Skeletal muscle tissue (tissue), 4 donors: ENCODE measurements around the gene GFRA4. TPM values are rescaled to one million over a fixed set of nuclear protein-coding genes. Genes with fewer than 3 reads are reported as not detected.

Experiments
- H3K27ac ChIP-seq: one replicate; pipeline ENCODE4 v1.7.0; 2013; ENCODE audit warnings: mild to moderate bottlenecking, low read depth, low read length, inconsistent platforms
- H3K27me3 ChIP-seq, 3 donors: one replicate each; pipeline ENCODE4 v1.7.0; 2013; ENCODE audit warnings: low read length in 3 of 3; ENCODE audit not compliant: control insufficient read depth in 3 of 3, insufficient read depth in 3 of 3
- H3K36me3 ChIP-seq, 3 donors: one replicate each; pipeline ENCODE4 v1.7.0; 2013; ENCODE audit warnings: low read length in 3 of 3; ENCODE audit not compliant: control insufficient read depth in 3 of 3, insufficient read depth in 3 of 3
- H3K4me1 ChIP-seq, 3 donors: one replicate each; pipeline ENCODE4 v1.7.0; 2013; ENCODE audit warnings: low read length in 3 of 3, mild to moderate bottlenecking in 3 of 3; ENCODE audit not compliant: control insufficient read depth in 3 of 3, insufficient read depth in 3 of 3
- H3K4me3 ChIP-seq, 3 donors: one replicate each; pipeline ENCODE4 v1.7.0; 2013; ENCODE audit warnings: low read length in 3 of 3
- H3K9ac ChIP-seq, 3 donors: one replicate each; pipeline ENCODE4 v1.7.0; 2013; ENCODE audit warnings: low read length in 3 of 3, mild to moderate bottlenecking in 3 of 3, moderate library complexity in 2 of 3, low read depth in 1 of 3
- H3K9me3 ChIP-seq, 3 donors: one replicate each; pipeline ENCODE4 v1.7.0; 2013; ENCODE audit warnings: low read length in 3 of 3; ENCODE audit not compliant: control insufficient read depth in 3 of 3
- total RNA-seq: library from RNA; depleted of rRNA; stranded (reverse); fragments of >200 nt; gene quantifications from one replicate; pipeline ENCODE4 v1.2.3, GENCODE V29; 2014
- donor health status: Osteomylitis.

Gene GFRA4
- total RNA-seq, 1 donor from 2014 or later = not detected

GRCh38 chr20:3677733-3678132 is 14.5 kb upstream of the GFRA4 start:
- Histone ChIP-seq H3K4me3 (no peak overlapping the region), H3K36me3 (peaks cover 0 to 3% (median 0%) of the 10 kb centered on the region in 3 donors), H3K27me3 (peaks cover 11 to 25% (median 24%) of the 10 kb centered on the region in 3 donors), H3K9ac (no peak overlapping the region), H3K27ac (no peak overlapping the region), H3K4me1 (peaks cover 13 to 19% (median 16%) of the 10 kb centered on the region in 3 donors), H3K9me3 (no peaks in the 10 kb centered on the region)

DNA sequence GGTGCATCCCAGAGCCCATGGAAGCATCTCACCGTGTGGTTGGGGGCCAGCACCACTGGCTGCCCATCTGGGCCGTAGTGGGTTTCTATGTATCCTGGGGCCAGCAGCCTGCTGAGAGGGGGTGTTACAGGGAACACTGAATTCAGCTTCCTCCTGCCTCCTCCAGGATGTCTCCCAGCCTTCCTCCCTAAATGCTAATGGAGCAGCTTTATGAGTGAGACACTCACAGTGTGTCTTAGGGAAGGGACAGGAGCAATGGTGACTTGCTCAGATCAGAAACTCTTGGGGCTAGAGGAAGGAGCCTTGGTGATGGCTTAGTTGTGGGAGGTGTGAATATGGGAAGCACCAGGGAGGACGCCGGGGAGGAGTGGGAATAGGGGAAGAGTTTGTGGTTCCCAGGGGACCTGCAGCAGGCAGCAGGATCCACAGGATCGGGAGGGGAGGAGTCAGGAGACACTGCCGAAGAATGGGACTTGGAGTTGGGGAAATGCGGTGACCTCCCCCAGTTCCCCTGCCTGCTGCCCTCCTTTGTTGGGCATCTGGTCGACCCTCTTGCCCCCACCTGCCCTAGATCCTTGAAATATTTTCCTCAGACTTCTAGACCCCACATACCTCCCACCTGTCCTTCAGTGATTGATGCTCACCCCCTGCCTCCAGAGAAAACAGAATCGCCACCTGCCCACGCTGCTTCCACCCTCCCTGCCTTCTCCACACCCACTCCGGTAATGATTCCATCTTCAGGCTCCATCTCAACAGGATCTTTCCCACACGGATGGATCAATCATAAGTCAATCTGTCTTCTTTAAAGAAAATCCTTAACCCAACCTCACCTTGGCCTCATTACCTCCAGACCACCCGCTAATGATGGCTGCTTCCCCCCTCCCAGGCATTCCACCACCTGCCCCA is 12.0 kb upstream of the GFRA4 start:
- no peak overlapping the region for H3K4me3 ChIP-seq
- H3K4me1 ChIP-seq = peaks cover 9 to 19% (median 10%) of the 10 kb centered on the region in 3 donors
- H3K36me3 ChIP-seq = peaks cover 0 to 3% (median 0%) of the 10 kb centered on the region in 3 donors
- H3K27ac ChIP-seq = no peak overlapping the region
- H3K9ac ChIP-seq = no peak overlapping the region
- peaks cover 3 to 24% (median 21%) of the 10 kb centered on the region in 3 donors for H3K27me3 ChIP-seq
- no peaks in the 10 kb centered on the region for H3K9me3 ChIP-seq

DNA sequence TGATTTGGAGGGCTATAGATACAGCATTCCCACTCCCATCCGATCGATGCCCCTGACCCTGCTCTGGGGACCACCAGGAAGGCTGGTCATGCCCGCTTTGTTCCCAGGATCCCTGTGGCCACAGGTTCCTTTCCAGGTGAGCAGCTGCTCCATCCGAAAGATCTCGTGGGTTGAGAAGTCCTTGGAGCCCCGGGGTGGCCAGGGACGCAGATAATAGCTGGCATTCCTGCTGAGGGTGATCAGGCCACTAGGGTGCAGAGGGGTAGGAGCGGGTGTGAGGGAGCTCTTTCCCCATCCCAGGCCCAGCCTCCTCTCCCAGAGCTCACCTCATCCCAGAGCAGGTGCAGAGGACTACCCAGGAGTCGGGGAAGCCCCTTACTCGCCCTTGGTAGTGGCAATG is 11.2 kb upstream of the GFRA4 start:
- H3K36me3 ChIP-seq = peaks cover 0 to 3% (median 0%) of the 10 kb centered on the region in 3 donors
- peaks cover 3 to 24% (median 21%) of the 10 kb centered on the region in 3 donors for H3K27me3 ChIP-seq
- no peak overlapping the region for H3K27ac ChIP-seq
- H3K4me1 ChIP-seq = peaks cover 9 to 16% (median 10%) of the 10 kb centered on the region in 3 donors
- H3K4me3 ChIP-seq = no peak overlapping the region
- H3K9ac ChIP-seq = no peak overlapping the region
- no peaks in the 10 kb centered on the region for H3K9me3 ChIP-seq

- no peaks in the 10 kb centered on the region for H3K9me3 ChIP-seq
- H3K27ac ChIP-seq = no peak overlapping the region
- no peak overlapping the region for H3K9ac ChIP-seq
- no peak overlapping the region for H3K4me3 ChIP-seq
- peaks cover 0 to 3% (median 0%) of the 10 kb centered on the region in 3 donors for H3K36me3 ChIP-seq
- peaks cover 9 to 14% (median 10%) of the 10 kb centered on the region in 3 donors for H3K4me1 ChIP-seq
- H3K27me3 ChIP-seq = peaks cover 3 to 24% (median 21%) of the 10 kb centered on the region in 3 donors
These were observed 10.2 kb upstream of the GFRA4 start for GRCh38 chr20:3673221-3674070.

DNA sequence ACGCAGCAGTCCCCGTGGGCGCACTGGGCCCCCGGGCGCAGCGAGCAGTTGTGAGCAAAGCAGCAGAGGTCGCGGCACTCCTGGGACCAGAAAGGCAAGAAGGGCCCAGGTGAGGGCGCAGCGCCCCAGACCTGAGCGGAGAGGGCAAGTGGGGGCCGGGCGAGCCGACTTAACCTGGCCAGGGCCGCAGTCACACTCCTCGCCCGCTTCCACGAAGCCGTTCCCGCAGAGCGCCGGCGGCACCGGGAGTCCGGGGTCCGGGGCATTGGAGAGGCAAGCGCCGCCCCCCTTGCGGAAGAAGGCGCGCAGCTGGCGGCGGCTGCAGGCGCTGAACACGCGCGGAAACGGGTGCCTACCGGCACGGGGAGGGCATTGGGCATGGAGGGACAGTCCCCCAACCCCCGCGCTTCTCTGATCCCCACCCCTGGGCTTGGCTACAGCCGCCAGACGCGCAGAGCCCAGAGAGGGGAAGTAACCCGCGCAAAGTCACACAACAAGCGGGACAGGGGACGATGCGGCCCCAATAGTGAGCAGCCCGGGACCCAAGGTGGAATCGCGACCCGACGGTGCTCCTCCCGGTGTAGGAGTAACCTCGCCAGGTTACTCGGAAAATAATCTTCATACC is 9.5 kb upstream of the GFRA4 start:
- Histone ChIP-seq H3K36me3 (peaks cover 0 to 3% (median 0%) of the 10 kb centered on the region in 3 donors), H3K9ac (no peak overlapping the region), H3K27me3 (peaks cover 3 to 24% (median 21%) of the 10 kb centered on the region in 3 donors), H3K4me1 (peaks cover 9 to 10% (median 10%) of the 10 kb centered on the region in 3 donors), H3K9me3 (no peaks in the 10 kb centered on the region), H3K27ac (no peak overlapping the region), H3K4me3 (no peak overlapping the region)

DNA sequence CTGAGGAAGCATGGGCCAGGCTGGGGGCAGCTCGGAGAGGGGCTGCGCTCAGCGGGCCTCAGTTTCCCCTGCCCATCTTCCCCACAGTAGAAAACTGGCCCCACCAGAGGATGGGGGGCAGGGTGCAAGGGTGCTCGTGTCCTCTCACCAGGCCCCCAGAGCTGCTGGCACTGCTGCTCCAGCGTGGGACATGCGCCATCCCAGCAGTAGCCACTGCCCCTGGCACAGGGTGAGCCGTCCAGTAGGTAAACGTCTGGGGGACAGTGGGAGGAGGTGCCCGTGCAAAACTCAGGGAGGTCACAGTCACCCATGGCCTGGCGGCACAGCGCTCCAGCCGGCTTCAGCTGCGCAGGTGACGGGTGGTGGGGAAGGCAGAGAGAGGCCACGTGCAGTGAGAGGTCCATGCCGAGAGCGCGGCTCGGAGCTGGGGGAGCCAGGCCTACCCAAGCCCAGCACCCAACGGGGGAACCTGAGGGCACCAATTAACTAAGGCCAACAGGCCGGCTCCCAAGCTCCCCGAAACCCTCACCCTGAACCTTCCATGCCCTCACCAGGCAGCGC is 8.9 kb upstream of the GFRA4 start:
- peaks cover 0 to 3% (median 0%) of the 10 kb centered on the region in 3 donors for H3K36me3 ChIP-seq
- H3K27me3 ChIP-seq = peaks cover 3 to 24% (median 21%) of the 10 kb centered on the region in 3 donors

DNA sequence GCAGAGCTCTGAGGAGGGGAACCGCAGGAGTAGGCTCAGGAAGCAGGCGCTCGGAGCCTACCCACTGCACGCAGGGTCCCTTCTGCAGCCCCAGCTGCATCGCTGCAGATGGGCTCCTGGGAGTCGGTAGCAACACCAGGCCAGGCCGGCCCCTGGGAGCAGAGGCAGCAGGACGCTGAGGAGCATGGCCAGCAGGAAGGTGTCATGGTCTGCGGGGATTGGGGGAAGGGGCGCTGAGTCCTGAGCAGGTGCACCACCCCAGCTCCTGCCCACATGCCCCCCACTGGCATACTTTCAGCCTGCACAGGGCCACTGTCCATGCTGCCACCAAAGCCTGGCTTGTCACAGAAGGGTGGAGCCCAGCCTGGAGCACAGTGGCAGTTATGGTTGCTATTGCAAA is 7.7 kb upstream of the GFRA4 start:
- no peak overlapping the region for H3K9ac ChIP-seq
- no peaks in the 10 kb centered on the region for H3K9me3 ChIP-seq
- no peak overlapping the region for H3K4me3 ChIP-seq
- H3K4me1 ChIP-seq = no peaks in the 10 kb centered on the region
- peaks cover 0 to under 1% (median 0%) of the 10 kb centered on the region in 3 donors for H3K36me3 ChIP-seq
- peaks cover 3 to 26% (median 24%) of the 10 kb centered on the region in 3 donors for H3K27me3 ChIP-seq
- H3K27ac ChIP-seq = no peak overlapping the region

More for the DNA sequence above, 8.9 kb upstream of the GFRA4 start:
- H3K4me1 ChIP-seq = peaks cover 4% of the 10 kb centered on the region in 3 donors
- H3K4me3 ChIP-seq = no peak overlapping the region
- H3K9me3 ChIP-seq = no peaks in the 10 kb centered on the region
- no peak overlapping the region for H3K9ac ChIP-seq
- no peak overlapping the region for H3K27ac ChIP-seq

- Histone ChIP-seq H3K27ac (no peak overlapping the region), H3K9me3 (no peaks in the 10 kb centered on the region), H3K4me1 (no peaks in the 10 kb centered on the region), H3K4me3 (no peak overlapping the region), H3K9ac (no peak overlapping the region), H3K27me3 (peaks cover 3 to 27% (median 24%) of the 10 kb centered on the region in 3 donors), H3K36me3 (no peaks in the 10 kb centered on the region)
These were observed 7.3 kb upstream of the GFRA4 start for GRCh38 chr20:3670511-3670910.

DNA sequence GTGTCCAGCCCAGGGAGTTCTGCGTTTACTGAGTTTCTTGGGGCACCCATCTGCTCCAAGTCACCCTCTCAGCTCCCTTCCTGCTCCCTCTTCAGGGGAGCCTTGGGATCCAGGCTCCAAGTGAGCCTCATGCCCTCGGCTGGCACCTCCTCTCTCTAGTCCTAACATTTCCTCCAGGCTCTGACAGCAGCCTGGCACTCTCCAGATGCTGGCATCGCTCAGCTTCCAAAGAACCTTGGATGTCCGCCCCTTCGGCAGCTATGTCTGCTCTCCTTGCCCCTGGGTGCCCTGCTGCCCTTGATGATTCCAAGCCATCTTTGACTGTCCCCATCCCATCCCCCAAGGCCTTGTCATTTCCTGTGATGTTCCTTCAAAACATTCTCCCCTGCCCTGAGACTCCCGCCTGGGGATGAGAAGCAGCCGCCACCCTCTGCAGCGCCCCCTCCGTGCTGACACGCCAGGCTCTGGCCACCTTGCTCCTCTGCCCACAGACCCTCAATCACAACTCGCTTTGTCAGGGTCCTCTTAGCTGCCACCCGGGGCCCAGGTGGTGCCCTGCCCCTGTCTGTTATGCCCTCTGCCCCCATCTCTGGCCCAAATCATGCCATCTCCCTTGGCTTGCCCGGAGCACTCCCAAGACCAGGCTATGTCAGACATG is 6.6 kb upstream of the GFRA4 start:
- Histone ChIP-seq H3K27me3 (peaks cover 2 to 26% (median 22%) of the 10 kb centered on the region in 3 donors), H3K4me1 (no peaks in the 10 kb centered on the region), H3K9ac (no peak overlapping the region), H3K27ac (no peak overlapping the region), H3K36me3 (no peaks in the 10 kb centered on the region), H3K4me3 (no peak overlapping the region), H3K9me3 (no peaks in the 10 kb centered on the region)
